Subcutaneous abdominal adipose tissue (tissue), 5 donors: ENCODE results near the gene SPRY4.

Experiments
- H3K27ac ChIP-seq: one replicate; pipeline ENCODE4 v1.7.0; 2013; ENCODE audit warnings: low read depth, mild to moderate bottlenecking, inconsistent platforms, low read length, moderate library complexity
- H3K27me3 ChIP-seq, 5 donors: one replicate each; pipeline ENCODE4 v1.7.0; 2013; ENCODE audit warnings: low read length in 5 of 5, inconsistent platforms in 1 of 5; ENCODE audit not compliant: control insufficient read depth in 5 of 5, insufficient read depth in 4 of 5
- H3K36me3 ChIP-seq, 5 donors: one replicate each; pipeline ENCODE4 v1.7.0; 2013; ENCODE audit warnings: low read length in 5 of 5; ENCODE audit not compliant: control insufficient read depth in 5 of 5, insufficient read depth in 5 of 5
- H3K4me1 ChIP-seq, 5 donors: one replicate each; pipeline ENCODE4 v1.7.0; 2013; ENCODE audit warnings: low read length in 5 of 5, mild to moderate bottlenecking in 3 of 5, moderate library complexity in 1 of 5; ENCODE audit not compliant: control insufficient read depth in 5 of 5, insufficient read depth in 5 of 5
- H3K4me3 ChIP-seq, 5 donors: one replicate each; pipeline ENCODE4 v1.7.0; 2013; ENCODE audit warnings: low read length in 5 of 5, low read depth in 1 of 5
- H3K9ac ChIP-seq, 5 donors: one replicate each; pipeline ENCODE4 v1.7.0; 2013; ENCODE audit warnings: low read length in 5 of 5, mild to moderate bottlenecking in 4 of 5, moderate library complexity in 3 of 5
- H3K9me3 ChIP-seq, 5 donors: one replicate each; pipeline ENCODE4 v1.7.0; 2013; ENCODE audit warnings: low read length in 5 of 5; ENCODE audit not compliant: control insufficient read depth in 5 of 5
- donor health status: healthy.
- donor health status: healthy.
- donor health status: healthy.
- donor health status: healthy.
- donor health status: healthy.

SPRY4 gene

GRCh38 chr5:142311725-142312124, 13.1 kb downstream of the SPRY4 start:
- Histone ChIP-seq H3K36me3 (peaks cover 0 to 45% (median 41%) of the 10 kb centered on the region in 5 donors), H3K4me1 (peaks cover 18 to 59% (median 46%) of the 10 kb centered on the region in 5 donors), H3K27me3 (no peaks in the 10 kb centered on the region), H3K9me3 (no peaks in the 10 kb centered on the region), H3K27ac (no peak overlapping the region), H3K4me3 (no peak overlapping the region), H3K9ac (no peak overlapping the region)

GRCh38 chr5:142310803-142311202, 14.0 kb downstream of the SPRY4 start:
- Histone ChIP-seq H3K4me3 (no peak overlapping the region), H3K4me1 (peaks cover 13 to 50% (median 37%) of the 10 kb centered on the region in 5 donors), H3K27me3 (no peaks in the 10 kb centered on the region), H3K9me3 (no peaks in the 10 kb centered on the region), H3K9ac (no peak overlapping the region), H3K27ac (no peak overlapping the region), H3K36me3 (peaks cover 0 to 45% (median 41%) of the 10 kb centered on the region in 5 donors)

- Histone ChIP-seq H3K36me3 (peaks cover 0 to 45% (median 41%) of the 10 kb centered on the region in 5 donors), H3K4me3 (no peak overlapping the region), H3K4me1 (peaks cover 8 to 40% (median 28%) of the 10 kb centered on the region in 5 donors)
Measured at GRCh38 chr5:142309747-142310318, 15.0 kb downstream of the SPRY4 start.

GRCh38 chr5:142308358-142308757, 16.5 kb downstream of the SPRY4 start:
- peaks cover 0 to 33% (median 29%) of the 10 kb centered on the region in 5 donors for H3K36me3 ChIP-seq
- H3K27me3 ChIP-seq: no peaks in the 10 kb centered on the region
- H3K9ac ChIP-seq: no peak overlapping the region
- H3K9me3 ChIP-seq: no peaks in the 10 kb centered on the region
- H3K4me1 ChIP-seq: peaks cover 2 to 25% (median 15%) of the 10 kb centered on the region in 5 donors
- H3K4me3 ChIP-seq: no peak overlapping the region
- no peak overlapping the region for H3K27ac ChIP-seq

More at GRCh38 chr5:142309747-142310318, 15.0 kb downstream of the SPRY4 start:
- no peaks in the 10 kb centered on the region for H3K9me3 ChIP-seq
- H3K27ac ChIP-seq: no peak overlapping the region
- no peaks in the 10 kb centered on the region for H3K27me3 ChIP-seq
- H3K9ac ChIP-seq: no peak overlapping the region

- Histone ChIP-seq H3K27me3 (no peaks in the 10 kb centered on the region), H3K4me3 (no peak overlapping the region), H3K9ac (no peak overlapping the region), H3K36me3 (peaks cover 0 to 23% (median 22%) of the 10 kb centered on the region in 5 donors), H3K9me3 (no peaks in the 10 kb centered on the region), H3K27ac (no peak overlapping the region), H3K4me1 (peaks cover 0 to 15% (median 7%) of the 10 kb centered on the region in 5 donors)
Measured at GRCh38 chr5:142307146-142307890, 17.5 kb downstream of the SPRY4 start.

- no peaks in the 10 kb centered on the region for H3K27me3 ChIP-seq
- no peak overlapping the region for H3K27ac ChIP-seq
- no peak overlapping the region for H3K9ac ChIP-seq
- H3K4me1 ChIP-seq: peaks cover 0 to 7% (median 5%) of the 10 kb centered on the region in 5 donors
- H3K9me3 ChIP-seq: no peaks in the 10 kb centered on the region
- H3K36me3 ChIP-seq: peaks cover 0 to 12% (median 10%) of the 10 kb centered on the region in 5 donors
- H3K4me3 ChIP-seq: no peak overlapping the region
Measured at GRCh38 chr5:142306077-142306502, 18.7 kb downstream of the SPRY4 start.

- no peaks in the 10 kb centered on the region for H3K27me3 ChIP-seq
- no peak overlapping the region for H3K9ac ChIP-seq
- H3K27ac ChIP-seq: no peak overlapping the region
- H3K36me3 ChIP-seq: peaks cover 0 to 5% (median 4%) of the 10 kb centered on the region in 5 donors
- H3K4me3 ChIP-seq: no peak overlapping the region
- no peaks in the 10 kb centered on the region for H3K9me3 ChIP-seq
- no peaks in the 10 kb centered on the region for H3K4me1 ChIP-seq
Measured at GRCh38 chr5:142305211-142305610, 19.6 kb downstream of the SPRY4 start.

- no peaks in the 10 kb centered on the region for H3K36me3 ChIP-seq
- no peak overlapping the region for H3K27ac ChIP-seq
- no peaks in the 10 kb centered on the region for H3K9me3 ChIP-seq
- no peak overlapping the region for H3K4me3 ChIP-seq
- no peaks in the 10 kb centered on the region for H3K27me3 ChIP-seq
- H3K9ac ChIP-seq: no peak overlapping the region
- no peaks in the 10 kb centered on the region for H3K4me1 ChIP-seq
Measured at GRCh38 chr5:142304013-142304701, 20.7 kb downstream of the SPRY4 start.

GRCh38 chr5:142303565-142303964, 21.3 kb downstream of the SPRY4 start:
- Histone ChIP-seq H3K9me3 (no peaks in the 10 kb centered on the region), H3K27me3 (no peaks in the 10 kb centered on the region), H3K27ac (no peak overlapping the region), H3K4me1 (no peaks in the 10 kb centered on the region), H3K4me3 (no peak overlapping the region), H3K36me3 (no peaks in the 10 kb centered on the region), H3K9ac (no peak overlapping the region)

GRCh38 chr5:142301540-142301939, 23.3 kb downstream of the SPRY4 start:
- Histone ChIP-seq H3K36me3 (no peaks in the 10 kb centered on the region), H3K27me3 (no peaks in the 10 kb centered on the region), H3K9ac (no peak overlapping the region), H3K4me3 (no peak overlapping the region), H3K27ac (no peak overlapping the region), H3K9me3 (no peaks in the 10 kb centered on the region), H3K4me1 (peaks cover 0 to 11% (median 0%) of the 10 kb centered on the region in 5 donors)
